ENCODE measurements around the gene ATP1B3.

DNA sequence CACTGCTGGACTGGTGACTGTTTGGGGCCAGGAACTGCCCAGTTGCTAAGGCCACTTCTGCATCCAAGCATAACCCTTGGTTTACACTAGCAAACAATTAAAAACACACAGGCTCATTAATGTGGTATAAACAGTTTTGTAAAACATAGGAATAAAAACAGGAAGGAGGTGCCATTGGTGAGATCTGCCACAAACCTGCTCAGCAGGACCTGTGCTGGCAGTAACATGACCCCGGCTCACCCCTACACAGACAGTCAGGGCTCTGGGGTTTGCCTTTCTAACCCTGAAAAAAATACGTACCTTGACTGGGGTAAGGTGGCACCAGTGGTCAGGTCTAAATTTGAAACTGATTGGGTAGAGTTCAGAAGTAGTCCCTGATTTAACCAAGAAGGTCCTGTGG is 76.2 kb downstream of the ATP1B3 start:
- TF ChIP-seq GATA2 (IDR thresholded peaks at IDR 0.05; ENCODE audit: low read depth, low read length) (no peak), GATA3 (IDR thresholded peaks at IDR 0.05; ENCODE audit: low read depth, low read length) (no peak)

Measured in SH-SY5Y (cell line).